GM11168 (cell line): ENCODE measurements around the gene PGGHG.
"Not testable (repeated sequence)": the region's sequence is repeated elsewhere in the genome, so short reads cannot be mapped to it uniquely, and the experiment has no call there.

ENCODE experiments used
- in situ Hi-C: fragments of 300-500 bp; cut with MboI; formaldehyde crosslinking; loops from one replicate; pipeline ENCODE4 v1.12.0; 2022; ENCODE audit warnings: low sequenced_read_pairs; ENCODE audit not compliant: unreplicated experiment

The PGGHG gene

GRCh38 chr11:268716-269145 is 20.2 kb upstream of the PGGHG start:
- in situ Hi-C loops = not testable (repeated sequence)

- in situ Hi-C loops = no loop called here
Observed at GRCh38 chr11:269146-269890, 19.6 kb upstream of the PGGHG start.

GRCh38 chr11:270451-271318 is 18.2 kb upstream of the PGGHG start:
- in situ Hi-C loops = no loop called here

- in situ Hi-C loops = no loop called here
Observed at GRCh38 chr11:271319-271715, 17.6 kb upstream of the PGGHG start.

GRCh38 chr11:272195-272930 is 16.6 kb upstream of the PGGHG start:
- in situ Hi-C loops = no loop called here

DNA sequence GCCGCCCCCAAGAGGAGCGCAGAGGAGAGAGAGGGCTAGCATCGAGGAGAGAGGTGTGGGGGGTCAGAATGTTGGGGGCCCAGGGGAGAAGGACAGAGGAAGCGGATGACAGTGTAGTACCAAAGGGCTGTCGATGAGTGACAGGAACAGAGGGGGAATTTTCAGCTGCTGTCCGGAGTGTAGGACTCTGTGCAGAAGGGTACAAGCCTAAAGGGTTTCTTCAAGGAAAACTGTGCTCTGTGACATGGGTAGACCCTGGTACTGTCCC is 16.1 kb upstream of the PGGHG start:
- in situ Hi-C loops = no loop called here

- in situ Hi-C loops = no loop called here
Observed at GRCh38 chr11:276219-276618, 12.7 kb upstream of the PGGHG start.

GRCh38 chr11:278001-278951 is 10.7 kb upstream of the PGGHG start, which contains the start of gene NLRP6:
TSS of gene NLRP6 (plus strand) at chr11:278407. CDS start at chr11:278570, 163 bp downstream.
- in situ Hi-C loops = no loop called here

- in situ Hi-C loops = no loop called here
Observed at GRCh38 chr11:279040-279965, 9.6 kb upstream of the PGGHG start.

- in situ Hi-C loops = no loop called here
Observed at GRCh38 chr11:279966-280705, 8.8 kb upstream of the PGGHG start.

- in situ Hi-C loops = no loop called here
Observed at GRCh38 chr11:280706-281485, 8.0 kb upstream of the PGGHG start.

DNA sequence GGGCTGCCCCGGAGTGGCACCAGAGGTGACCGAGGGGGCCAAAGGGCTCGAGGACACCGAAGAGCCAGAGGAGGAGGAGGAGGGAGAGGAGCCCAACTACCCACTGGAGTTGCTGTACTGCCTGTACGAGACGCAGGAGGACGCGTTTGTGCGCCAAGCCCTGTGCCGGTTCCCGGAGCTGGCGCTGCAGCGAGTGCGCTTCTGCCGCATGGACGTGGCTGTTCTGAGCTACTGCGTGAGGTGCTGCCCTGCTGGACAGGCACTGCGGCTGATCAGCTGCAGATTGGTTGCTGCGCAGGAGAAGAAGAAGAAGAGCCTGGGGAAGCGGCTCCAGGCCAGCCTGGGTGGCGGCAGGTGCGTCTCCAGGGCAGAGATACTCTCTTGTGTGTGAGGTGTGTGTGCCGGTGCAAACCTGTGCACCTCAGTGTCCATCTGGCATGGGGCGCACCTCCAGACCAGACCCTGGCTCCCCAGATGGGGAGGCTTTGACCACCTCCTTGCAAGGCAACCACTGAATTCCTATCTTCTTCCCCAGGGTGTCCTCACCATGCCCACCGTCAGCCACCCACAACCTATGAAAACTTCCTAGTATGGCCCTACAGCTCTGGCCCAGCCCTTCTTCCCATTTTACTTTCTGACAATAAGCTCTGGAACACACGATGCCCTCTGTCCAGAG is 7.3 kb upstream of the PGGHG start:
- in situ Hi-C loops = no loop called here

DNA sequence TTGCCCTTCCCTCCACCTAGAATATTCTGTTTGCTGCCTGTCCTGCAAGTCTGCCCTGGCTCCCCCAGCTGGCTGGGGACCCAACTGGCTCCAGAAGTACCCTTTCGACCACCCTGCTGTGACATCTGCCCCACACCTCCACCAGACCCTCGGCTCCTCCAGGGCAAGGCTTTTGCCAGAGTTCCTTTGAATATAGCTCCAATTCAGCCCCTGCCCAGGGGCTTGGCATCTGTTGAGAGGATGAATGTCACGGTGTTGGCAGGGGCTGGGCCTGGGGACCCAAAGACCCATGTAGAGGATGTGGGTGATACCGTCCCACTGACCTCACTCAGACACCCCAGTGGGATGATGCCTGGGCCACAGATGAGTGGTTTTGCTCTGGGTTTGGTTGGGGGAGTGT is 6.8 kb upstream of the PGGHG start:
- in situ Hi-C loops = no loop called here

DNA sequence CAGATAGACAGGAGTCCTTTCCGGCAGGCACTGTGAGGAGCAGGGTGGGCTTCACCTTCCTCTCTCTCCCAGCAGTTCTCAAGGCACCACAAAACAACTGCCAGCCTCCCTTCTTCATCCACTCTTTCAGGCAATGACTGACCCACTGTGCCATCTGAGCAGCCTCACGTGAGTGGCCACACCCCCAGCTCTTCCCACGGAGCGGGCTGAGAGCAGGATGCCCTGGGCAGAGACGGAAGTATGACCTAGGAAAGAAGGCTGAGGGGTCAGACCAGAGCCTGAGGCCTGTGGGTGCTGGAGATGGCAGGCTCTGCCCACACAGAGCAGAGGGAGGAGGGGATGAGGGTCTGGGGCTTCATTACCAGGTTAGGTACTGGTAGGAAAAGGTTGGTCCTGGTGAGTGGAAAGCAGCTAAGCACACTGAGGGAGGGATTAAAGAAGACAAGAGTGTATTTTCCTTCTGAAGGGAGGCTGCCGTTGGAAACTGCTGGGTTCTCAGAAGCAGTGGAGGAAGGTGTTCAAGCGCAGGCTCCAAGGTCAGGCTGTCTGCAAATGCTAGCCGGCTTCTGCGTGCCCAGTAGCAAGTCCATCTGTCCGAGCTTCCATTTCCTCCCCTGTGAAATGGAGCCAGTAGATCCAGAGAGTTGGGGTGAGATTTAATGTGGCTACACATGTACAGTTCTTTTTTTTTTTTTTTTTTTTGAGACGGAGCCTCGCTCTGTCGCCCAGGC is 6.1 kb upstream of the PGGHG start:
- in situ Hi-C loops = no loop called here

- in situ Hi-C loops = no loop called here
Observed at GRCh38 chr11:283405-284104, 5.4 kb upstream of the PGGHG start.
